GM12878 (cell line): ENCODE measurements around the gene RPAP3. TPM values are rescaled to one million over a fixed set of nuclear protein-coding genes. Genes with fewer than 3 reads are reported as not detected.

Experiments used
- ATAC-seq: fragments of 200-7000 bp; cut with Tn5 transposase; 3 replicates; pipeline ENCODE4 v1.9.1; 2020; ENCODE audit warnings: mild to moderate bottlenecking, moderate library complexity
- BruUV-seq: library from RNA; stranded (reverse); fragments of 400-500 nt; replicated peaks from 2 replicates; lab custom pipeline; 2021; lab: Mats Ljungman, UMichigan
- CTCF ChIA-PET: fragments of 300-600 bp; sonication (Branson Sonifier 250); formaldehyde crosslinking; extraction: SDS; loops from one replicate; lab custom pipeline; 2021; ENCODE audit warnings: inconsistent platforms; lab: Yijun Ruan, JAX
- POLR2A ChIA-PET: fragments of 350-600 bp; formaldehyde crosslinking; extraction: SDS; loops from one replicate; lab custom pipeline; 2021; ENCODE audit warnings: inconsistent platforms; lab: Charles Lee
- RAD21 ChIA-PET: fragments of 300-600 bp; sonication (Branson Sonifier 250); formaldehyde crosslinking; loops from one replicate; lab custom pipeline; 2023; ENCODE audit warnings: antibody characterized with exemption; ENCODE audit not compliant: unreplicated experiment; lab: Charles Lee
- SMC1A ChIA-PET: fragments of 300-600 bp; sonication (Branson Sonifier 250); formaldehyde crosslinking; loops from one replicate; lab custom pipeline; 2023; ENCODE audit not compliant: unreplicated experiment, uncharacterized antibody; lab: Charles Lee
- DNase-seq: peaks from one replicate; pipeline ENCODE4 v3.0.0-alpha.2; 2011; ENCODE audit warnings: low read depth, low spot score
- FAIRE-seq: peaks from 3 replicates; lab custom pipeline; 2011; peaks lifted over from hg19 to GRCh38; lab: Jason Lieb, UNC
- H2AFZ ChIP-seq: 2 replicates; pipeline ENCODE4 v1.6.0; 2011; ENCODE audit warnings: low read depth, low read length, control low read depth; ENCODE audit not compliant: control insufficient read depth
- H3K27ac ChIP-seq: 2 replicates; pipeline ENCODE4 v1.5.1; 2011; ENCODE audit warnings: control low read depth; ENCODE audit not compliant: control insufficient read depth, insufficient read depth
- H3K27me3 ChIP-seq, 2 experiments: replicated peaks in 1 of 2; 2 replicates each; pipeline versions ENCODE4 v1.6.0 to v1.6.1; 2011; ENCODE audit warnings: low read length in 1 of 2; ENCODE audit not compliant: control insufficient read depth in 2 of 2, insufficient read depth in 2 of 2
- H3K36me3 ChIP-seq, 2 experiments: 2 replicates each; pipeline ENCODE4 v1.5.1; 2011; ENCODE audit warnings: low read length in 1 of 2; ENCODE audit not compliant: control insufficient read depth in 2 of 2, insufficient read depth in 2 of 2
- H3K4me1 ChIP-seq: 2 replicates; pipeline ENCODE4 v1.6.1; 2011; ENCODE audit warnings: mild to moderate bottlenecking, low read length, moderate library complexity, mixed read lengths; ENCODE audit not compliant: control insufficient read depth, insufficient read depth
- H3K4me2 ChIP-seq: 2 replicates; pipeline ENCODE4 v1.6.0; 2011; ENCODE audit warnings: control low read depth; ENCODE audit not compliant: control insufficient read depth, insufficient read depth
- H3K4me3 ChIP-seq: fragments of 200-600 bp; sonication (generic); 2 replicates; pipeline ENCODE4 v1.5.1; 2016
- H3K79me2 ChIP-seq: 2 replicates; pipeline ENCODE4 v1.6.0; 2011; ENCODE audit warnings: low read length; ENCODE audit not compliant: control insufficient read depth, insufficient read depth
- H3K9ac ChIP-seq: 2 replicates; pipeline ENCODE4 v1.8.0; 2011; ENCODE audit warnings: low read length, control low read depth, mixed read lengths; ENCODE audit not compliant: control insufficient read depth, insufficient read depth
- H3K9me3 ChIP-seq: replicated peaks from 3 replicates; pipeline ENCODE4 v1.5.1; 2011; ENCODE audit warnings: mild to moderate bottlenecking, low read length; ENCODE audit not compliant: control insufficient read depth, insufficient read depth
- H4K20me1 ChIP-seq: 2 replicates; pipeline ENCODE4 v1.6.0; 2011; ENCODE audit not compliant: control insufficient read depth, insufficient read depth
- BCLAF1 ChIP-seq: fragments of 450-650 bp; IDR thresholded peaks from 2 replicates; pipeline ENCODE4 v1.6.1; 2017; ENCODE audit warnings: antibody characterized with exemption, mild to moderate bottlenecking, moderate library complexity
- BMI1 ChIP-seq: fragments of 450-650 bp; IDR thresholded peaks from 2 replicates; pipeline ENCODE4 v1.6.1; 2016; ENCODE audit warnings: mild to moderate bottlenecking, moderate library complexity, borderline replicate concordance
- CHD1 ChIP-seq: IDR thresholded peaks from 2 replicates; pipeline ENCODE4 v1.6.1; 2012; ENCODE audit warnings: low read depth, low read length, improper control_type of control experiment
- GABPA ChIP-seq: IDR thresholded peaks from 2 replicates; pipeline ENCODE4 v1.6.1; 2014; ENCODE audit warnings: antibody characterized with exemption, low read depth, mild to moderate bottlenecking, inconsistent platforms
- HDAC2 ChIP-seq: fragments of 200-600 bp; sonication (generic); IDR thresholded peaks from 2 replicates; pipeline ENCODE4 v1.6.1; 2017
- JUND ChIP-seq: IDR thresholded peaks from 2 replicates; pipeline ENCODE4 v1.6.1; 2012; ENCODE audit warnings: low read depth, mild to moderate bottlenecking, low read length, improper control_type of control experiment, moderate library complexity
- KAT2A ChIP-seq: conservative IDR thresholded peaks from 2 replicates; pipeline ENCODE4 v1.6.1; 2011; ENCODE audit warnings: low read depth, low read length; ENCODE audit not compliant: control insufficient read depth
- NR2C1 ChIP-seq: fragments of 450-650 bp; IDR thresholded peaks from 2 replicates; pipeline ENCODE4 v1.6.1; 2017; ENCODE audit warnings: antibody characterized with exemption, mild to moderate bottlenecking, moderate library complexity
- NR2F1 ChIP-seq: fragments of 450-650 bp; conservative IDR thresholded peaks from 2 replicates; pipeline ENCODE4 v1.6.1; 2017; ENCODE audit warnings: mild to moderate bottlenecking
- RAD21 ChIP-seq: IDR thresholded peaks from 2 replicates; pipeline ENCODE4 v1.6.1; 2011; ENCODE audit warnings: mild to moderate bottlenecking, low read depth, low read length, moderate library complexity; ENCODE audit not compliant: insufficient read depth
- RBBP5 ChIP-seq: fragments of 200-600 bp; sonication (generic); conservative IDR thresholded peaks from 2 replicates; pipeline ENCODE4 v1.6.1; 2016
- RCOR1 ChIP-seq: conservative IDR thresholded peaks from 2 replicates; pipeline ENCODE4 v1.6.1; 2012; ENCODE audit warnings: low read depth, low read length, improper control_type of control experiment
- ZNF207 ChIP-seq: fragments of 450-650 bp; IDR thresholded peaks from 2 replicates; pipeline ENCODE4 v1.6.1; 2014; ENCODE audit warnings: antibody characterized with exemption, mild to moderate bottlenecking, borderline replicate concordance
- ZNF274 ChIP-seq: IDR thresholded peaks from one replicate; pipeline ENCODE4 v1.8.0; 2011; ENCODE audit not compliant: insufficient read length, insufficient read depth
- ZNF384 ChIP-seq: IDR thresholded peaks from 2 replicates; pipeline ENCODE4 v1.6.1; 2012; ENCODE audit warnings: low read depth, mild to moderate bottlenecking, low read length, improper control_type of control experiment, borderline replicate concordance
- ZNF622 ChIP-seq: fragments of 450-650 bp; IDR thresholded peaks from 2 replicates; pipeline ENCODE4 v1.6.1; 2017; ENCODE audit warnings: mild to moderate bottlenecking, inconsistent platforms
- WGBS: methylation state at CpG from one replicate; pipeline ENCODE4 v1.1.6; 2016; ENCODE audit warnings: low lambda C conversion rate; ENCODE audit not compliant: insufficient replicate concordance, insufficient coverage; ENCODE audit errors: missing lambda C conversion rate; 5-methylcytosine and 5-hydroxymethylcytosine counted together
- in situ Hi-C: fragments of 300-500 bp; cut with MboI; formaldehyde crosslinking; loops from 9 replicates; pipeline ENCODE4 v1.14.3; 2018; ENCODE audit warnings: mixed read lengths
- intact Hi-C: fragments of 100-400 bp; cut with micrococcal nuclease; formaldehyde crosslinking; loops from one replicate; pipeline ENCODE4 v1.14.2; 2022; ENCODE audit not compliant: unreplicated experiment
- polyA plus RNA-seq, 11 experiments: library from polyadenylated mRNA; depleted of rRNA in 4 of 11; unstranded in 6 of 11; stranded (reverse) in 5 of 11; fragments of >200 nt; fragmentation: Nextera tagmentation in 4 of 11; fragmentation: Illumina TruSeq in 1 of 11; extraction: Ambion mirVana in 4 of 11; extraction: Trizol in 1 of 11; gene quantifications; 1 replicate in 1 of 11; 2 replicates in 10 of 11; pipeline versions ENCODE4 v1.2.1 to v1.2.3, GENCODE V29; 2011 to 2016; ENCODE audit warnings: inconsistent platforms in 2 of 11, missing spikeins in 2 of 11, low read depth in 1 of 11
- total RNA-seq, 4 experiments: library from RNA; depleted of rRNA in 3 of 4; stranded (reverse); fragments of >200 nt in 3 of 4; fragmentation: Illumina TruSeq in 1 of 4; extraction: Trizol in 1 of 4; gene quantifications; 2 replicates each; pipeline versions ENCODE4 v1.2.1 to v1.2.3, GENCODE V29; 2013 to 2021

RPAP3 gene
- total and polyA plus RNA-seq, 10 of the 15 experiments (the other 5 are each of a cell fraction or from before 2014, with no cell fraction given) = 14.1 to 50.6 (median 28.4) TPM

GRCh38 chr12:47698631-47699030 lies 7.2 kb downstream of the RPAP3 start:
- no TSS peak for BruUV-seq
- Histone ChIP-seq H3K9ac (no peak overlapping the region), H3K9me3 (no peaks in the 10 kb centered on the region), H3K27me3 (no peaks in the 10 kb centered on the region), H3K36me3 (peaks cover 0 to 2% of the 10 kb centered on the region in 2 experiments; a peak in 1 of 4 replicates), H2AFZ (no peak overlapping the region), H3K4me1 (no peaks in the 10 kb centered on the region; the same call in 1 of the 2 replicates), H3K4me2 (no peak overlapping the region), H4K20me1 (no peaks in the 10 kb centered on the region), H3K27ac (no peak overlapping the region), H3K4me3 (no peak overlapping the region), H3K79me2 (peaks cover 10% of the 10 kb centered on the region)
- intact Hi-C loops (no loop called here), in situ Hi-C loops (no loop called here)
- WGBS = 75% methylated on average over 7 of the region's 7 CpGs
- DNase-seq = no peak
- ATAC-seq = no peak
- no peak for FAIRE-seq
- TF ChIP-seq ZNF274 (no peak), HDAC2 (no peak), BCLAF1 (no peak), RBBP5 (no peak), ZNF207 (no peak), RCOR1 (no peak), KAT2A (no peak), BMI1 (no peak), NR2F1 (no peak), GABPA (no peak), RAD21 (no peak), NR2C1 (no peak), CHD1 (no peak), ZNF384 (no peak), ZNF622 (no peak), JUND (no peak)
- ChIA-PET CTCF (interaction anchor here (0.6 to 2.9 kb wide), 14 partner anchors 8 to 666 kb away, joined by 3 to 16 read pairs (median 5); partner anchors contain the start of gene RAPGEF3), RAD21 (interaction anchor here (1.0 to 2.3 kb wide), 4 partner anchors 12 to 111 kb away, joined by 3 to 8 read pairs (median 4); no protein-coding TSS in a partner anchor), SMC1A (interaction anchor here (1.1 to 2.8 kb wide), 4 partner anchors 9 to 41 kb away, joined by 3 to 10 read pairs (median 6); no protein-coding TSS in a partner anchor), POLR2A (interaction anchor here (0.6 kb wide), 1 partner anchor 18 kb away, joined by 3 read pairs; no protein-coding TSS in a partner anchor)
